Breast epithelium (tissue), 3 donors: ENCODE results near the gene CDK5R1.

Experiments
- CTCF ChIP-seq, 3 donors: fragments of 450-650 bp; IDR thresholded peaks; one replicate each; pipeline ENCODE4 v1.5.1; 2016 to 2017; ENCODE audit warnings: antibody characterized with exemption in 3 of 3, mild to moderate bottlenecking in 3 of 3, moderate library complexity in 3 of 3
- POLR2A ChIP-seq: fragments of 450-650 bp; IDR thresholded peaks from one replicate; pipeline ENCODE4 v1.6.1; 2016; ENCODE audit warnings: antibody characterized with exemption, mild to moderate bottlenecking, moderate library complexity
- POLR2AphosphoS5 ChIP-seq, 3 donors: sonication (generic); formaldehyde crosslinking; IDR thresholded peaks; one replicate each; pipeline ENCODE4 v1.6.1; 2017; ENCODE audit warnings: antibody characterized with exemption in 3 of 3

GRCh38 chr17:32498391-32498790 lies 11.6 kb downstream of the CDK5R1 start:
- TF ChIP-seq CTCF (IDR thresholded peaks at IDR 0.05), result no peak
- TF ChIP-seq POLR2A, result no peak
- no peak for TF ChIP-seq POLR2AphosphoS5 (IDR thresholded peaks at IDR 0.05)
